ENCODE measurements around the gene TXNDC5. TPM values are rescaled to one million over a fixed set of nuclear protein-coding genes. Genes with fewer than 3 reads are reported as not detected.

TXNDC5 gene
- total RNA-seq, 1 donor from 2014 or later = 110 TPM

DNA sequence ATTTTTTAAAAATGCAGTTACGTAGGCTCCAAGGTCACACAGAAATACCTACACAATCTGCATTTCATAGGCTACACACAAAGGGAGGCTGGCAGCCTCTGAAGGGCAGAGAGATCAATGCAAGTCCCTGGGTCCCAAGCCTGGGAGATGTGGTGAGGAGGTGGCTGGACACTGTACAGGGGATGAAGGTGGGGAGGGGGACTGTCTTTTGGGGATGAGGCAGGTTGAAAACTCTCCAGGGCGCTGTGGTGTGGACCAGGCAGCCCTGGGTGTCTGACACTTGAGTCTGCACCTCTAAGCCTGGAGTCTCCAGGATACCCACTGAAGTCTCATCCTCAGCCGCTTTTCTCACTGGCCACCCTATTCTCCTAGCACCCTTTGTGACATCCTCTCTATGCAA is 24.5 kb downstream of the TXNDC5 start:
- Mint-ChIP-seq H3K36me3 (ENCODE audit: low read depth, unreplicated experiment) (peaks cover 55% of the 10 kb centered on the region), H3K4me1 (ENCODE audit: unreplicated experiment) (no peaks in the 10 kb centered on the region), H3K27me3 (ENCODE audit: unreplicated experiment) (peaks cover 2% of the 10 kb centered on the region), H3K4me3 (ENCODE audit: unreplicated experiment) (no peak overlapping the region), H3K27ac (ENCODE audit: unreplicated experiment) (no peak overlapping the region), H3K9me3 (ENCODE audit: unreplicated experiment) (no peaks in the 10 kb centered on the region)
- DNase-seq (ENCODE audit: low spot score) = no peak
- TF ChIP-seq, protein P1, sequence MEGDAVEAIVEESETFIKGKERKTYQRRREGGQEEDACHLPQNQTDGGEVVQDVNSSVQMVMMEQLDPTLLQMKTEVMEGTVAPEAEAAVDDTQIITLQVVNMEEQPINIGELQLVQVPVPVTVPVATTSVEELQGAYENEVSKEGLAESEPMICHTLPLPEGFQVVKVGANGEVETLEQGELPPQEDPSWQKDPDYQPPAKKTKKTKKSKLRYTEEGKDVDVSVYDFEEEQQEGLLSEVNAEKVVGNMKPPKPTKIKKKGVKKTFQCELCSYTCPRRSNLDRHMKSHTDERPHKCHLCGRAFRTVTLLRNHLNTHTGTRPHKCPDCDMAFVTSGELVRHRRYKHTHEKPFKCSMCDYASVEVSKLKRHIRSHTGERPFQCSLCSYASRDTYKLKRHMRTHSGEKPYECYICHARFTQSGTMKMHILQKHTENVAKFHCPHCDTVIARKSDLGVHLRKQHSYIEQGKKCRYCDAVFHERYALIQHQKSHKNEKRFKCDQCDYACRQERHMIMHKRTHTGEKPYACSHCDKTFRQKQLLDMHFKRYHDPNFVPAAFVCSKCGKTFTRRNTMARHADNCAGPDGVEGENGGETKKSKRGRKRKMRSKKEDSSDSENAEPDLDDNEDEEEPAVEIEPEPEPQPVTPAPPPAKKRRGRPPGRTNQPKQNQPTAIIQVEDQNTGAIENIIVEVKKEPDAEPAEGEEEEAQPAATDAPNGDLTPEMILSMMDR (IDR thresholded peaks at IDR 0.05; ENCODE audit: unreplicated experiment) = no peak

DNA sequence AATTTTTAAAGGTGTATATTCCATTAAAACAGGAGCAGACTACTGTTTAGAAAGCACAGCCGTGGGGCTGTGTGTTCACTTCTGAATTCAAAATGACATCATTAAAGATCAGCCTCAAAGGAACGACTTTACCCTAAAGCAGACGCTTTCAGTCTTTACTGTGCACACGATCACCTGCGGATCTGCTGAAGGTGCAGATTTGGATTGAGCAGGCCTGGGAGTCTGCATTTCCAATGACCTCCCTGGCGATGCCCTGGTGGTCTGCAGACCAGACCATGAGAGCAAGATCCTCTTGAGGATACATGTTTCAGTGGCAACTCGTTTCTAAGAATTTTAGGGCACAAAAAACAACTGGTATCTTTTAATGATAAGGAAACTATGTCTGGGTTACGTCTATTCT is 27.2 kb downstream of the TXNDC5 start:
- Mint-ChIP-seq H3K9me3 (ENCODE audit: unreplicated experiment) (no peaks in the 10 kb centered on the region), H3K4me3 (ENCODE audit: unreplicated experiment) (no peak overlapping the region), H3K27ac (ENCODE audit: unreplicated experiment) (no peak overlapping the region), H3K4me1 (ENCODE audit: unreplicated experiment) (no peaks in the 10 kb centered on the region), H3K36me3 (ENCODE audit: low read depth, unreplicated experiment) (peaks cover 44% of the 10 kb centered on the region), H3K27me3 (ENCODE audit: unreplicated experiment) (peaks cover 2% of the 10 kb centered on the region)
- DNase-seq (ENCODE audit: low spot score) = no peak
- TF ChIP-seq, protein P1 (IDR thresholded peaks at IDR 0.05; ENCODE audit: unreplicated experiment) = no peak

DNA sequence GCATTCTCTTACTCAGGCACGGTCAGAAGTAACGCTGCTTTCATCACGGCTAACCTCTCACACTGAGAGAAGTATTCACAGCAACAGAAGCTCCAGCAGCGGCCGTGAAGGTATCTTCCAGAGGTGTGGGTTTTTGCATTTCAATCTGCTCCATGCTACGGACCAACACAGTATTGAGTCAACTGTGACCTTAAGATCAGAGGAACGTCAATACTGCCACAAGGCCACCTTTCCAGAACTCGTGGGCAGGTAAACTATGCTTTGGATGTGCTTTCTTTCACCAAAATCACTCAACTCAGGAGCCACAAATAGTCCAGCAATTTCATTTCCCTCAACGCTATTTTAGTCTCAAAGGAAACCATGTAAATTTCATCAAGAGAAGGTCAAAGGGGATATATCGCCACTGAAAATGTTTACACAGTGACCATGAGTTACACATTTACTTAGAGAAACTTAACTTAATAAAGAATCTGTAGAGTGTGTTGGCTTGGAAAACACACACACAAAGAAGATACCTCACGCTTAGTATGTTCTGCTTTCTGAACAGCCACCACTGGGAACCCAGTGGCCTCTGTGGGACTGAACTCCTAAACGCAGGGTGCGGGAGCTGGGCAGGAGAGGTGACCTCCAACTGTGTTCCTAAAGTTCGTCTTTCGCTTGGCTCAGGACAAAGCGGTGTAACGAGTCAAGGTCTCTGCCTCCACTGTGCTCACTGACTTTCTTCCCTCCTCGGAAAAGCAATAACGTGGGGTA is 27.9 kb downstream of the TXNDC5 start:
- Mint-ChIP-seq H3K9me3 (ENCODE audit: unreplicated experiment) (no peaks in the 10 kb centered on the region), H3K27me3 (ENCODE audit: unreplicated experiment) (peaks cover 2% of the 10 kb centered on the region), H3K4me1 (ENCODE audit: unreplicated experiment) (no peaks in the 10 kb centered on the region), H3K27ac (ENCODE audit: unreplicated experiment) (no peak overlapping the region), H3K36me3 (ENCODE audit: low read depth, unreplicated experiment) (peaks cover 39% of the 10 kb centered on the region), H3K4me3 (ENCODE audit: unreplicated experiment) (no peak overlapping the region)
- TF ChIP-seq, protein P1 (IDR thresholded peaks at IDR 0.05; ENCODE audit: unreplicated experiment) = no peak
- DNase-seq (ENCODE audit: low spot score) = no peak

DNA sequence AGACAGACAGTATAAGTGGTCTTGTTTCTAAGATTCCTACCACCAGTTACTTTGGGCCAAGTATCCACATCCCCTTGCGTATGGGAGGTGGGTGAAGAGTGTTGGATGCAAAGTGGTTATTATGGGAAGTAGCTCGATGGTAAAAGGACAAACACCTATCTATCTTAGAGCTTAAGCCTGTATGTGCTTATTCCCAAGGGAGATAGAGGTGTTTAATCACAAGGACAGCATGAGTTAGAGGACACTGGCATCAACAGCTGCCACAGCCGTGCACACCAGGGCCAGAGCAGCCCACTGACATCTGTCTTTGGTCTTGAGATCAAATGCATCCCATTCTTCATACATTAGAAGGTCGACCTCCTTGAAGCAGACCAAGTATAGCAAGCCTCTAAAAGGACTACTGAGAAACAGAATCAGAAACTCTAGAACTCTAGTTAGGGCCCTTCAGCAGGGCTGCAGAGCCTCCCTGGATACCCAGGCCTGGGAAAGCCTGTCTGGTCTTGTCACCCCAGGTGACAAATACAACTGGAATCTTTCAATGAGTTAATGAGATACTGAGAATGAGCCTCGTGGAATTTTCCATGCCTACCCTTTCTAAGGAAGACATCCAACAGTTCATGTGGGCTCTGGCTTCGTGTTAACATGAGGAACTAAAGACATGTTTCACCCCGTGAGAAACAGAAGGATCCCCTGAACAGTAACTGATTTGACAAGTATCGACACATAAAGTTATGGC is 28.7 kb downstream of the TXNDC5 start:
- peaks cover 34% of the 10 kb centered on the region for H3K36me3 Mint-ChIP-seq (ENCODE audit: low read depth, unreplicated experiment)
- DNase-seq (ENCODE audit: low spot score) = no peak
- H3K9me3 Mint-ChIP-seq (ENCODE audit: unreplicated experiment) = no peaks in the 10 kb centered on the region
- H3K4me1 Mint-ChIP-seq (ENCODE audit: unreplicated experiment) = no peaks in the 10 kb centered on the region
- no peak overlapping the region for H3K27ac Mint-ChIP-seq (ENCODE audit: unreplicated experiment)
- no peaks in the 10 kb centered on the region for H3K27me3 Mint-ChIP-seq (ENCODE audit: unreplicated experiment)
- TF ChIP-seq, protein P1 (IDR thresholded peaks at IDR 0.05; ENCODE audit: unreplicated experiment) = no peak
- no peak overlapping the region for H3K4me3 Mint-ChIP-seq (ENCODE audit: unreplicated experiment)

DNA sequence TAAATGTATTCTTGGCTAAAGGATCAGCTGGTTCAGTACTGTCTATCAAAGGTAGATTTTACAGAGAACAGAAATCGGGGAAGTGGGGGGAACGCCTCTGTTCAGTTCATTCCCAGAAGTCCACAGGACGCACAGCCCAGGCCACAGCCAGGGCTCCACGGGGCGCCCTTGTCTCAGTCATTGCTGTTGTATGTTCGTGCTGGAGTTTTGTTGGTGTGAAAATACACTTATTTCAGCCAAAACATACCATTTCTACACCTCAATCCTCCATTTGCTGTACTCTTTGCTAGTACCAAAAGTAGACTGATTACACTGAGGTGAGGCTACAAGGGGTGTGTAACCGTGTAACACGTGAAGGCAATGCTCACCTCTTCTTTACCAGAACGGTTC is 29.9 kb downstream of the TXNDC5 start:
- TF ChIP-seq, protein P1 (IDR thresholded peaks at IDR 0.05; ENCODE audit: unreplicated experiment) = no peak
- Mint-ChIP-seq H3K9me3 (ENCODE audit: unreplicated experiment) (no peaks in the 10 kb centered on the region), H3K36me3 (ENCODE audit: low read depth, unreplicated experiment) (peaks cover 31% of the 10 kb centered on the region), H3K27ac (ENCODE audit: unreplicated experiment) (no peak overlapping the region), H3K4me1 (ENCODE audit: unreplicated experiment) (no peaks in the 10 kb centered on the region), H3K4me3 (ENCODE audit: unreplicated experiment) (no peak overlapping the region), H3K27me3 (ENCODE audit: unreplicated experiment) (no peaks in the 10 kb centered on the region)
- no peak for DNase-seq (ENCODE audit: low spot score)

Data from endothelial cell (in vitro differentiated cells).